ENCODE measurements around the gene TRIM47.

Gene TRIM47

GRCh38 chr17:75845933-75846691, 32.3 kb downstream of the TRIM47 start:
- no peak overlapping the region for H3K4me3 Mint-ChIP-seq
- DNase-seq, result no peak
- no peaks in the 10 kb centered on the region for H3K9me3 Mint-ChIP-seq
- H3K27ac Mint-ChIP-seq, result peak overlapping the region; percentile 95
- no peak for ATAC-seq (replicated peaks)
- peaks cover 25 to 54% of the 10 kb centered on the region in 2 donors for H3K4me1 Mint-ChIP-seq
- peaks cover 40 to 53% of the 10 kb centered on the region in 2 donors for H3K36me3 Mint-ChIP-seq
- no peaks in the 10 kb centered on the region for H3K27me3 Mint-ChIP-seq

- DNase-seq (peak; percentile 87), ATAC-seq (replicated peaks) (peak; percentile 89)
- Mint-ChIP-seq H3K4me3 (peak overlapping the region; percentile 93 to 96), H3K9me3 (no peaks in the 10 kb centered on the region), H3K27ac (peak overlapping the region; percentile 95), H3K36me3 (peaks cover 40 to 48% of the 10 kb centered on the region in 2 donors), H3K27me3 (no peaks in the 10 kb centered on the region), H3K4me1 (peaks cover 25 to 54% of the 10 kb centered on the region in 2 donors)
Observed at GRCh38 chr17:75845058-75845711, 33.2 kb downstream of the TRIM47 start.

DNA sequence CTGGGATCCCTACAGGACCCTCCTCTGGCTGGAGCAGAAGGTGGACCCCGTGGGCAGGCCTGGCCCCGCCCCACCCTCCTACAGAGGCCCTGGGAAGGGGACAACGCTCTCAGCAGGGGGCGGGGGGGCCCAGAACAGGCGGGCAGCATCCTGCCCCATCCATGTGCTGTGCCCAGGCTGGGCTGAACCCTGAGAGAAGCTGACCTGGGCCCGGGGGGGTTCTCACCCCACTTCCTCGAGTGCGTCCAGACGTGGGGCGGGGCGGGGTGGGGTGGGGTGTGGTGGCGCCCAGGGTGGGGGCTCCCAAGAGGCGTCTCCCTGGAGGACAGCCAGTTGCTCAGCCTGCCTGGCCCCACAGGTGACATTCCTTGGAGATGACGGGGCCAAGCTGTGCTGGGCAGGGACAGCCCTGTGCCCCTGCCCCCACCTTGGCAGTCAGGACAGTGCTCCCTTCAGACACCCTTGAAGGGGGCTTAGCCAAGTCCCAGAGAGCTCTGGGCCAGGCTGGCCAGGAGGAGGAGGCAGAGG, 33.8 kb downstream of the TRIM47 start:
- H3K27ac Mint-ChIP-seq, result peak overlapping the region; percentile 95
- peaks cover 25 to 53% of the 10 kb centered on the region in 2 donors for H3K4me1 Mint-ChIP-seq
- no peaks in the 10 kb centered on the region for H3K9me3 Mint-ChIP-seq
- peak overlapping the region; percentile 93 to 96 for H3K4me3 Mint-ChIP-seq
- H3K27me3 Mint-ChIP-seq, result no peaks in the 10 kb centered on the region
- peaks cover 37 to 45% of the 10 kb centered on the region in 2 donors for H3K36me3 Mint-ChIP-seq
- DNase-seq, result peak; percentile 28
- ATAC-seq (replicated peaks), result peak; percentile 8 to 24

DNA sequence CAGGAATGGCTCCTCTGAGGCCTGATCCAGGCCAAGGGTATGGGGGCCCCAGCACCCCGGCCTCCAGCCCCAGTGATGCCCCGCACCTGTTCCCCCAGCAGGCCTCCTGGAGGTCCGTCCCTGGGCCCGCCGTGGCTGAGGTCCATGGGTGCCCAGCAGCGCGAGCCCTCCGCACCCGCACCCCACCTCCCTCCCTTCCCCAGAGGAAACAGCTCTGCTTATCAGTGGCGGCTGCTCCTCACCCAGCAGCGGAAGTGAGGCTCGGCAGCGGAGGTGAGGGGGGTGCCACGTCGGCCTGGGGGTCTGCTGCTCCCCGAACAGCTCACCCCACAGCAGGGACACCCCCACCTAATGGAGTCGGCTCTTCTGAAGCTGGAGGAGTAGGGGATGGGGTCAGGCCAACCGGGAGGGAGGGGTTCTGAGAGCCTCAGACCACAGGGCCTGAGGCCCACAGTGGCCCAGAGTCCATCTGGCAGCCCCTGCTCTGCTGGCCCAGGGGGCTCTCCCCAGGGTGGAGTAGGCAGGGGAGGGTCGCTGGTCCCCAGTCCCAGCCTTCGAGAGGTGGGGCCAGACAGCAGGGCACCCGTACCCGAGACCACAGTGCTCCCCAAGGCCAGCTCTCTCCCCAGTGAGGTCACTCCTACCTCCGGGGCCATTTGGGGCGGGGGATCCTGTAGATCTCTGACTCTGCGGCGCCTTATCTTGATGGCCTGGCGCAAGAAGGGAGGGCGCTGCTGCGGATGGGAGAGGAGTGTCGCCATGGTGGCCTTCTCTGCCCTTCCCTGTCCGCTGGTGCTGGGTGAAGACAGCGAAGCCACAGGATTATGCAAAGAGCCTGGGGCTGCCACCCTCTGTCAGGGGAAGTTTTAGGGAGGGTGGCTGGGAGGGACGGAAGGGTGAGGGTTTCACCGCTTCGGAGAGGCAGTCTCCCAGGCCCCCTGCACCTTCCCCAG, 34.5 kb downstream of the TRIM47 start, which contains the start of gene UNC13D:
Gene UNC13D (minus strand): TSS at position 828 of the 953 bp plus-strand sequence. CDS start 67 bp downstream, at position 761.
- peak within 1 kb of the TSS; percentile 95 for H3K27ac Mint-ChIP-seq
- peaks cover 34 to 42% of the 10 kb centered on the region in 2 donors for H3K36me3 Mint-ChIP-seq
- no peaks in the 10 kb centered on the region for H3K27me3 Mint-ChIP-seq
- peak; percentile 46 for DNase-seq
- no peaks in the 10 kb centered on the region for H3K9me3 Mint-ChIP-seq
- peak within 1 kb of the TSS; percentile 93 to 96 for H3K4me3 Mint-ChIP-seq
- peaks cover 24 to 48% of the 10 kb centered on the region in 2 donors for H3K4me1 Mint-ChIP-seq
- ATAC-seq (replicated peaks), result peak; percentile 44 to 53

- H3K36me3 Mint-ChIP-seq, result peaks cover 37 to 41% of the 10 kb centered on the region in 2 donors
- H3K27me3 Mint-ChIP-seq, result no peaks in the 10 kb centered on the region
- no peaks in the 10 kb centered on the region for H3K9me3 Mint-ChIP-seq
- peak overlapping the region; percentile 93 to 96 for H3K4me3 Mint-ChIP-seq
- peak overlapping the region; percentile 95 for H3K27ac Mint-ChIP-seq
- DNase-seq (no peak), ATAC-seq (replicated peaks) (peak; percentile 3 to 9)
- H3K4me1 Mint-ChIP-seq, result peaks cover 21 to 42% of the 10 kb centered on the region in 2 donors
Observed at GRCh38 chr17:75842963-75843576, 35.3 kb downstream of the TRIM47 start.

DNA sequence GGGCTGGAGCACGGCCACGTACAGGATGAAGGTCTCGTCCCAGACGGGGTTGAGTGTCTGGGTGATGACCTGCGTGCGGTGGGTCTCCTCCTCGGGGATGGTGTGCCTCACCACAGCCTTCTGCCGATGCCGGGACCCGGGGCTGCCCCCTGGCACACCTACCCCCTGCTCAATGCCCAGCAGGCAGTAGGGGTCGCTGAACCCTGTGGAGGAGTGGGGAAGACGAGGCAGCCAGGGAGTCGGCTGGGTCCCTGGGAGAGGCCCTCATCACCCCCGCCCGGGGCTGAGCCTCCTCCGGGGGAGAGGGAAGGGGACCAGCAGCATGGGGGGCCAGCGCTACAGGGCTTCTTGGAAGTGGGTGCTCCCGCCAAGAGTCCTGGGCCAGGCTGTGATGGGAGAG, 36.0 kb downstream of the TRIM47 start:
- H3K36me3 Mint-ChIP-seq, result peaks cover 34 to 41% of the 10 kb centered on the region in 2 donors
- peaks cover 21 to 41% of the 10 kb centered on the region in 2 donors for H3K4me1 Mint-ChIP-seq
- H3K9me3 Mint-ChIP-seq, result no peaks in the 10 kb centered on the region
- H3K27ac Mint-ChIP-seq, result no peak overlapping the region
- no peak for ATAC-seq (replicated peaks)
- no peak for DNase-seq
- peak overlapping the region; percentile 21 to 37 for H3K4me3 Mint-ChIP-seq
- H3K27me3 Mint-ChIP-seq, result no peaks in the 10 kb centered on the region

DNA sequence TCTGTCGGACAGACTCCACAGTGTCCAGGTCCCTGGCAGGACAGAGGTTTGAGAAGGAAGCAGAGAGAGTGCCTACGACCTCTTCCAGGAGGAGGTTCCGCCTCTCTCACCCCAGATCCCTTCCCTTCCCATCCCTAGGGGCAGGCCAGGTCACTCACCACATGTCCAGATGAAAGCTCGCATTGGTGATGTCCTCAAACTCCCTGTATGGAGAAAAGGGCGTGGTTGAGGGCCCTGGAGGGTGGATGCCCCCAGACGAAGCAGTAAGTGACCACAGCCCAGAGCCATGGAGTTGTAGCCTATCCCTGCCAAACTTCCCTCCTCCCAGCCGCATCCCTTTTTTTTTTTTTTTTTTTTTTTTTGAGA, 37.6 kb downstream of the TRIM47 start:
- peaks cover 16 to 31% of the 10 kb centered on the region in 2 donors for H3K4me1 Mint-ChIP-seq
- H3K36me3 Mint-ChIP-seq, result peaks cover 21 to 30% of the 10 kb centered on the region in 2 donors
- DNase-seq, result no peak
- no peaks in the 10 kb centered on the region for H3K27me3 Mint-ChIP-seq
- H3K9me3 Mint-ChIP-seq, result no peaks in the 10 kb centered on the region
- H3K4me3 Mint-ChIP-seq, result no peak overlapping the region
- ATAC-seq (replicated peaks), result no peak
- no peak overlapping the region for H3K27ac Mint-ChIP-seq

- ATAC-seq (replicated peaks), result no peak
- peaks cover 11 to 25% of the 10 kb centered on the region in 2 donors for H3K4me1 Mint-ChIP-seq
- H3K27ac Mint-ChIP-seq, result no peak overlapping the region
- no peak overlapping the region for H3K4me3 Mint-ChIP-seq
- peaks cover 15 to 25% of the 10 kb centered on the region in 2 donors for H3K36me3 Mint-ChIP-seq
- DNase-seq, result no peak
- no peaks in the 10 kb centered on the region for H3K27me3 Mint-ChIP-seq
- H3K9me3 Mint-ChIP-seq, result no peaks in the 10 kb centered on the region
Observed at GRCh38 chr17:75839942-75840798, 38.2 kb downstream of the TRIM47 start.

DNA sequence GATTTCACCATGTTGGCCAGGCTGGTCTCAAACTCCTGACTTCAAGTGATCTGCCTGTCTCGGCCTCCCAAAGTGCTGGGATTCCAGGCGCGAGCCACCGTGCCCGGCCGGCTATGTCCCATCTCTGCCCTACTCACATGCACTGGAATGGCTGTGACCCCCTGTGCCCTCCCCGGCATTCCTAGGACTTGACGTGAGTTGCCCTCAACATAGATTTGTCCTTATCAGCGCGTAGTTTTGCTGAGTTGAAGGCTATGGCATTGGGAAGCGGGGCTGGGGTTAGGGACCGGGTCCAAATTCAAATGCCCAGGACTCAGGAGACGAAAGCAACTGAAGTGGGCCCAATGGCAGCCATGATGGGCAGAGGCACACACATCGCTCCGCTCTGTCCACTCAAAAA, 40.0 kb downstream of the TRIM47 start:
- peaks cover 26 to 39% of the 10 kb centered on the region in 2 donors for H3K36me3 Mint-ChIP-seq
- no peaks in the 10 kb centered on the region for H3K27me3 Mint-ChIP-seq
- peaks cover 9 to 22% of the 10 kb centered on the region in 2 donors for H3K4me1 Mint-ChIP-seq
- H3K9me3 Mint-ChIP-seq, result no peaks in the 10 kb centered on the region
- no peak for ATAC-seq (replicated peaks)
- no peak overlapping the region for H3K4me3 Mint-ChIP-seq
- H3K27ac Mint-ChIP-seq, result no peak overlapping the region
- DNase-seq, result no peak

DNA sequence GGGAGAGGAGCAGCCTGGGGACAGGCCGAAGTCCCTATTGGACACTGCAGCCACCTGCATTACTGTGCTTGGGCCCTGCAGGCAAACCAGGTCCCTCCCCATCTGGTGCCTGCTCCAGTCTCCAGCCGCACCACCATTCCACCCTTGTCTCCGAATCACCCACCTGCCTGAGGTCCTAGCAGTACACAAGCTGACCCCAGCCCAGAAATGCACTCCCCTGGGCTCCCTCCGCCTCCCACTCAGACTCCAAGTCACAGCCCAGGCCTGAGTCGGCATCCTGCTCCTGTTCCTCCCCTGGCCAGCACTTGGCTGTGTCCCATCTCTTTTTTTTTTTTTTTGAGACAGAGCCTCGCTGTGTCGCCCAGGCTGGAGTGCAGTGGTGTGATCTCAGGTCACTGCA, 40.5 kb downstream of the TRIM47 start:
- peaks cover 27 to 40% of the 10 kb centered on the region in 2 donors for H3K36me3 Mint-ChIP-seq
- H3K27ac Mint-ChIP-seq, result no peak overlapping the region
- no peaks in the 10 kb centered on the region for H3K27me3 Mint-ChIP-seq
- no peaks in the 10 kb centered on the region for H3K9me3 Mint-ChIP-seq
- DNase-seq (no peak), ATAC-seq (replicated peaks) (no peak)
- H3K4me1 Mint-ChIP-seq, result peaks cover 9 to 23% of the 10 kb centered on the region in 2 donors
- H3K4me3 Mint-ChIP-seq, result no peak overlapping the region

GRCh38 chr17:75836605-75837004, 41.8 kb downstream of the TRIM47 start:
- Mint-ChIP-seq H3K36me3 (peaks cover 27 to 42% of the 10 kb centered on the region in 2 donors), H3K27ac (no peak overlapping the region), H3K9me3 (no peaks in the 10 kb centered on the region), H3K4me3 (no peak overlapping the region), H3K27me3 (no peaks in the 10 kb centered on the region), H3K4me1 (peaks cover 13 to 23% of the 10 kb centered on the region in 2 donors)
- no peak for ATAC-seq (replicated peaks)
- no peak for DNase-seq

DNA sequence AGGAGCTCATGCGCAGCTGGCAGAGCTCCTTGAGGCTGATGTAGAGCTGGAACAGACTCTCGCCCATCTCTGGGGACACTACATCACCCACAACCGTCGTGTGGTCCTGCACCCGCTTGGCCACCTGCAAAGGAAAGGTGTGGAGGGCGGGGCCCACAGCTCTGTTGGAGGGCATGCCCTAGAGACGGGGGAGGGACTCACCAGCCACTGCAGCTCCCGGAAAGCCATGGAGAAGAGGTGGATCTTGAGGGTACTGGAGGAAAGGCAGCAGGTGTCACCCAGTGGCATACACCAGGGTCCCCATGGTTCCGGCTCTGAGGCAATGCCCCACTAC, 42.8 kb downstream of the TRIM47 start:
- Mint-ChIP-seq H3K4me1 (peaks cover 13 to 23% of the 10 kb centered on the region in 2 donors), H3K27me3 (no peaks in the 10 kb centered on the region), H3K9me3 (no peaks in the 10 kb centered on the region), H3K36me3 (peaks cover 30 to 44% of the 10 kb centered on the region in 2 donors), H3K27ac (no peak overlapping the region), H3K4me3 (no peak overlapping the region)
- ATAC-seq (replicated peaks), result no peak
- no peak for DNase-seq

Data from stimulated activated naive B cell treated with anti-CD40 and anti-IgM and Interleukin-4, amounts not matched to agents 10 μg/mL and 1 μg/mL and 100 μg/mL, for 72 hours (primary cell).